Stimulated activated CD8-positive, alpha-beta memory T cell treated with anti-CD3 and anti-CD28 coated beads, Interleukin-15, amount 100 ng/mL, for 1 hour (primary cell): Measurements from ENCODE around the gene SCGB1D1.
A peak's percentile ranks its signal among the peaks of the same experiment; 100 is the strongest.
"Not testable (repeated sequence)": the region's sequence is repeated elsewhere in the genome, so short reads cannot be mapped to it uniquely, and the experiment has no call there.

Experiments used
- DNase-seq: peaks from one replicate; pipeline ENCODE4 v3.0.0-alpha.2; 2020; ENCODE audit warnings: low read depth

The SCGB1D1 gene

DNA sequence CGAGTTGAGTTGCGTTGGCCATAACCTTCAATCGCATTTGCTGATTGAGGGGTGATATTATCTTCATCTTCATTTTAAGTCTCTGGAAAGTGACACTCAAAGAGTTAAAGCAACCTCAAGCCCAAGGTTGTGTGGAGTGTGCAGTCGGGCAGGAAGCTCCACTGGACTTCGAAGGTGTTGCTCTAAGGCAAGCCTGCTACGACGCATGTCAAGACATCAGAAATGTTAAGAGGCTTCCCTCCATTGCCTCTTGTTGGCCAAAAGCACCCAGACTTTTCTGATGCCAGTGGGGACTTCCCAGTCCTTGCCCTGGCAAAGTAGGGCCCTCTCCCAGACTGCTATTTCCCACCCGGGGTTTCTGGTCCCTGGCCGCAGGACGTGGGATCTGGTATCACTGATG, 23.6 kb upstream of the SCGB1D1 start:
- no peak for DNase-seq

- no peak for DNase-seq
Measured at GRCh38 chr11:62169448-62169847, 20.6 kb upstream of the SCGB1D1 start.

- DNase-seq: no peak
Measured at GRCh38 chr11:62169935-62170334, 20.1 kb upstream of the SCGB1D1 start.

- DNase-seq: peak; percentile 65
Measured at GRCh38 chr11:62171261-62171723, 18.7 kb upstream of the SCGB1D1 start.

DNA sequence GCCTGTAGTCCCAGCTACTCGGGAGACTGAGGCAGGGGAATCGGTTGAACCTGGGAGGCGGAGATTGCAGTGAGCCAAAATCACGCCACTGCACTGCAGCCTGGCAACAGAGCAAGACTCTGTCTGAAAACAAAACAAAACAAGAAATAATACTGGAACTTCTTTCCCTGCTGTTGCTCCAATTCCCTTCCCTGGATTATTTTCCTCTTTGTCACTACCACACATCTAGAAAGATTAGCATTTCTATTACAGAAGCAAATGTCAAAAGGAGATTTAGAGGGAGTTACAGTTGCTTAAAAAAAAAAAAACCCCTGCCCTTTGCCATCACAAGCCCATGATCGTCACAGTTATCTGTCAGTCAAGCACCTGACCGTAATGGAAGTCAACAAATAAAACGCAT, 17.7 kb upstream of the SCGB1D1 start:
- DNase-seq: no peak

DNA sequence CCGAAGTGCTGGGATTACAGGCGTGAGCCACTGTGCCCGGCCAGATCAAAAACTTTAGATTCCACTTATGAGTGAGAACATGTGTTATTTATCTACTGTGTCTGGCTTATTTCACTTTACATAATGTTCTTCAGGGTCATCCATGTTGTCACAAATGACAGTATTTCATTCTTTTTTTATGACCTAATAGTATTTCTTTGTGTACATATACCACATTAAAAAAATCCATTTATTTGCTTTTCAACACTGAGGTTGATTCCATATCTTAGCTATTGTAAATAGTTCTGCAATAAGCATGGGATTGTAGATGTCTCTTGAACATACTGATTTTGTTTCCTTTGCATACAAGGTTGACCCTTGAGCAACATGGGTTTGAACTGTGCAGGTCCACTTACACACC, 13.2 kb upstream of the SCGB1D1 start:
- DNase-seq: no peak

DNA sequence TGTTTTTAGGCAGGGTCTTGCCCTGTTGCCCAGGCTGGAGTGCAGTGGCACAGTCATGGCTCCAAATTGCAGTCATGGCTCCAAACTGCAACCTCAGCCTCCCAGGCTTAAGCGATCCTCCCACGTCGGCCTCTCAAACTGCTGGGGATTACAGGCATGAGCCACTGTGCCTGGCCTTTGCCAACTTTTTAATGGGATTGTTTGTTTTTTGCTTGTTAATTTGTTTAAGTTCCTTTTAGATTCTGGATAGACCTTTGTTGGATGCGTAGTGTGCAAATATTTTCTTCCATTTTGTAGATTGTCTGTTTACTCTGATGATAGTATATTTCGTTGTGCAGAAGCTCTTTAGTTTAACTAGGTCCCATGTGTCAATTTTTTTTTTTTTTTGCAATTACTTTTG, 10.0 kb upstream of the SCGB1D1 start:
- DNase-seq: no peak

- DNase-seq: no peak
Measured at GRCh38 chr11:62181097-62181496, 8.9 kb upstream of the SCGB1D1 start.

DNA sequence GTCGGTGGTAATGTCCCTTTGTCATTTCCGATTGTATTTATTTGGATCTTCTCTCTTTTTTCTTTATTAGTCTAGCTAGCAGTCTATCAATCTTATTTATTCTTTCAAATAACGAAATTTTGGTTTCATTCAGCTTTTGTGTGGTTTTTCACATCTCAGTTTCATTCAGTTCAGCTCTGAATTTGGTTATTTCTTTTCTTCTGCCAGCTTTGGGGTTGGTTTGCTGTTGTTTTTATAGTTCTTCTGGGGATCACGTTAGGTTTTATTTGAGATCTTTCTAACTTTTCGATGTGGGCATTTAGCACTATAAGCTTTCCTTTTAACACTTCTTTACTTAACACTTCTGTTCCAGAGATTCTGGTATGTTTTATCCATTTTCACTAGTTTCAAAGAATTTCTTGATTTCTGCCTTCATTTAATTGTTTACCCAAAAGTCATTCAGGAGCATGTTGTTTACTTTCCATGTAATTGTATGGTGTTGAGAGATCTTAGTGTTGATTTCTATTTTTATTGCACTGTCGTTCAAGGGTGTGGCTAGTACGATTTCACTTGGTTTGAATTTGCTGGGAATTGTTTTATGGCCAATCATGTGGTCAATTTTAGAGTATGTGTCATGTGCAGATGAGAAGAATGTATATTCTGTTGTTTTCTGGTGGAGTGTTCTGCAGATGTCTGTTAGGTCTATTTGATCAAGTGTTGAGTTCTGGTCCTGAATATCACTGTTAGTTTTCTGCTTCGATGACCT, 7.7 kb upstream of the SCGB1D1 start:
- no peak for DNase-seq

DNA sequence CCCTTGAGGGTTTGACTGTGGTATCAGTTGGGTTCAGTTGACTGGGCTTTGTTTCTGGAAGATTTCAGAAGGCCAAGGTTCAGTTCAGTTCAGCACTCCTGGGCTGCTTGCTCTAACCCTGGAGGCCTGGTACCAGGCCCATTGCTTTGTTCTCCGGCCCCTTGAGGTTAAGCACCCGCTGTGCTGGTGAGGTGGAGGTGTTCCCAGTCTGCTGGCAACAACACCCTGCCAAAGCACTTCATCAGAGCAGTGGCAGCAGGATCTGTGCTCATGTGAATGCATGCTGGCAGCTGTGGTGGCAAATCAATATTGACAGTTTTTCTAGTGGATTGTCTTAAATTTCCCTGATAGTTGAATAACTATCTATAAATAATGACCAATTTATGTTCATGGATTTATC, 3.8 kb upstream of the SCGB1D1 start:
- DNase-seq: no peak

- no peak for DNase-seq
Measured at GRCh38 chr11:62193952-62194351, 3.9 kb downstream of the SCGB1D1 start.

DNA sequence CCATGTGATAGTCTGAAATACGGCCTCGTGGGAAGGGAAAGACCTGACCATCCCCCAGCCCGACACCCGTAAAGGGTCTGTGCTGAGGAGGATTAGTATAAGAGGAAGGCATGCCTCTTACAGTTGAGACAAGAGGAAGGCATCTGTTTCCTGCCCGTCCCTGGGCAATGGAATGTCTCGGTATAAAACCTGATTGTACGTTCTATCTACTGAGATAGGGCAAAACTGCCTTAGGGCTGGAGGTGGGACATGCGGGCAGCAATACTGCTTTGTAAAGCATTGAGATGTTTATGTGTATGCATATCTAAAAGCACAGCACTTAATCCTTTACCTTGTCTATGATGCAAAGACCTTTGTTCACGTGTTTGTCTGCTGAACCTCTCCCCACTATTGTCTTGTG, 5.0 kb downstream of the SCGB1D1 start:
- not testable (repeated sequence) for DNase-seq

- no peak for DNase-seq
Measured at GRCh38 chr11:62195945-62196344, 5.9 kb downstream of the SCGB1D1 start.

DNA sequence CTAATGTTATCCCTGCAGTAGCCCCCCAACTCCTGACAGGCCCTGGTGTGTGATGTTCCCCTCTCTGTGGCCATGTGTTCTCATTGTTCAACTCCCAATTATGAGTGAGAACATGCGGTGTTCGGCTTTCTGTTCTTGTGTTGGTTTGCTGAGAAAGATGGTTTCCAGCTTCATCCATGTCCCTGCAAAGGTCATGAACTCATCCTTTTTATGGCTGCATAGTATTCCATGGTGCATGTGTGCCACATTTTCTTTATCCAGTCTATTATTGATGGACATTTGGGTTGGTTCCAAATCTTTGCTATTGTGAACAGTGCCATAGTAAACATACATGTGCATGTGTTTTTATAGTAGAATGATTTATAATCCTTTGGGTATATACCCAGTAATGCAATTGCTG, 7.4 kb downstream of the SCGB1D1 start:
- not testable (repeated sequence) for DNase-seq

DNA sequence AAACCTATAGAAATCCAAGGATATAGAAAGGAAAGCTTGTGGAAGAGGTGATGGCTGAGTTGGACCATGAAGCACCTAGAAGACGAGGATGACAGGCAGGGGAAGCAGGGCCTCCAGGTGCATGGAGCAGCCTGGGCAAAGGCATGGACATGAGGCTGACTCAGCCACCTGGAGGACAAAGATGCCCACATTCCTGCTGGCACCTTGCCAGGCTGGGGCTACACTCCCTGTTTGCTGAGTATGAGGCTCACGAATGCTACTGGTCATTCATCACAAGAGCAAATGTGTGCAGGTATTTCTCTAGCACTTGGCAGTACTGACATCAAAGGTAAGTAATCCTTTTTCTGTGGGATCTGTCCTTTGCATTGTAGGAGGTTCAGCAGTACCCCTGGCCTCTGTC, 11.4 kb downstream of the SCGB1D1 start:
- no peak for DNase-seq

DNA sequence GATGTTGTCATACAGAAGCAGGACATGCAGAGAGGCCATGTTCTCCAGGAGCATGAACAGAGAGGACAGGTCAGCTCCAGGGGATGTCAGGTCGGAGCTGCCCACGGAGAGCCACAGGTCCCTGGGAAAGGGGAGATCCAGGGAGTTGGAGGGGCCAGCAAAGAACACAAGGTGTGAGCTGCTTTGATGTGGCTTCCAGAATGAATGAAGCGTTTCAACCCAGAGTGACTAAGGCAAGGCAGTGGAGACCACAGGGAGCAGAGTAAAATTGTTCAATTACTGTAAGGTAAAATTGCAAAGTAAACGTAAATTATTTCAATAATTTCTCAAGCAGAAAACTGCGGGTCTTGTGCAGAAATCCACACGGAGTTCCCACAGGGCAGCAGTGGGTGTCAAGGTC, 12.9 kb downstream of the SCGB1D1 start:
- no peak for DNase-seq

- DNase-seq: no peak
Measured at GRCh38 chr11:62204430-62204829, 14.4 kb downstream of the SCGB1D1 start.

- no peak for DNase-seq
Measured at GRCh38 chr11:62205441-62205840, 15.4 kb downstream of the SCGB1D1 start.

DNA sequence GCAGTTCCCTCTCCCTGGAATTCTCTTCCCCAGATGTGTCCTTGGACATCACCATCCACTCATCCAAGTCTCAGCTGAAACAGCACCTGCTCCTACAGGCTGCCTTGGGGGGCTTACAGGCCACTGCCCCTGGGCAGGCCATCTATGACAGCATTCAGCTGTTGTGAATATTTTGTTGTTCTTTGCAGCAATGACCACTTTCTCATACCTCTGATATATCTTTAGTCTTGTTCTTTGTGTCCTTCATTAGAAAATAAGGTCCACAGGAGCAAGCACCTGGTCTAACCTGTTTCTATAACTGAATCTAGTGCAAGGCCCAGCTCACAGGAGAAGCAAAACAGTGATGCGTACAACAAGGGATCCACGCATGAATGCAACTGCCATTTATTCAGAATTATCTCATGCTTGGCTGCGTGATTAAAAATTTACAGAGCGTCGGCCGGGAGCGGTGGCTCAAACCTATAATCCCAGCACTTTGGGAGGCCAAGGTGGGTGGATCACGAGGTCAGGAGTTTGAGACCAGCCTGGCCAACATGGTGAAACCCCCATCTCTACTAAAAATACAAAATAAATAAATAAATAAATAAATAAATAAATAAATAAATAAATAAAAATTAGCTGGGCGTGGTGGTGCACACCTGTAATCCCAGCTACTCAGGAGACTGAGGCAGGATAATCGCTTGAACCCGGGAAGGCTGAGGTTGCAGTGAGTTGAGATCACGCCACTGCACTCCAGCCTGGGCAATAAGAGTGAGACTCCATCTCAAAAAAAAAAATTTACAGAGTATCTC, 16.5 kb downstream of the SCGB1D1 start:
- not testable (repeated sequence) for DNase-seq

GRCh38 chr11:62208785-62209144, 18.7 kb downstream of the SCGB1D1 start:
- DNase-seq: no peak

- no peak for DNase-seq
Measured at GRCh38 chr11:62217191-62217748, 27.3 kb downstream of the SCGB1D1 start.

DNA sequence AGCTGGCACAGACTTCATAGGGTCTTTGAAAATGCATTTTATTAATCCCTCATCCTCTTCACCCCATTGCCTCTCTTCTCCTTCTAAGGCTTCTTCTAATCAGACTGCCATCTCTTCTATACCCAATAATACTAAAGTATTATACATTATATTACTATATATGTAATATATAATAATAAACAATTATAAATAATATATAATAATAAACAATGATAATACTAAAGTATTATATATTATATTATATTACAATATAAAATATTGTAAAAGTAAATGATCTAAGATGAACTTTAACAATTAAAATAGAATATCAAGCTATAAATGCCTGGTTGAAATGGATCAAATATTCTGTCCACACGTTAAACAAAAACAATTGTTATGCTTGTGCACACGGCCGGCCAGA, 31.5 kb downstream of the SCGB1D1 start:
- no peak for DNase-seq

GRCh38 chr11:62223095-62223494, 33.1 kb downstream of the SCGB1D1 start:
- no peak for DNase-seq
